Bladder microvascular endothelial cell (primary cell): Measurements from ENCODE around the gene DAP3. TPM values are rescaled to one million over a fixed set of nuclear protein-coding genes. Genes with fewer than 3 reads are reported as not detected.

Experiments
- total RNA-seq: library from RNA; depleted of rRNA; stranded (reverse); fragments of >200 nt; gene quantifications from 2 replicates; pipeline ENCODE4 v1.2.3, GENCODE V29; 2014

The DAP3 gene
- 35.5 and 50.4 TPM in 2 replicates for total RNA-seq

GRCh38 chr1:155689081-155689607 is at the start of gene DAP3:
Gene DAP3 (plus strand): TSS chr1:155689091. CDS start chr1:155709780, 20,689 bp downstream.

GRCh38 chr1:155688324-155689080 is 389 bp upstream of the DAP3 start, which contains the start of gene YY1AP1:
Gene YY1AP1 (minus strand): TSS chr1:155688774. CDS start chr1:155680436, 8,338 bp downstream.

Other genes with a start within 250 kb of the DAP3 start
- gene ASH1L, start 126.3 kb upstream of the DAP3 start, total RNA-seq: 10.7 and 32.1 TPM in 2 replicates
- gene MSTO1, start 78.9 kb upstream of the DAP3 start, total RNA-seq: 17.8 and 35.4 TPM in 2 replicates
- gene YY1AP1, start 317 bp upstream of the DAP3 start, total RNA-seq: 34.0 and 63.6 TPM in 2 replicates
- gene GON4L, start 168.1 kb downstream of the DAP3 start, total RNA-seq: 19.3 and 50.1 TPM in 2 replicates
- 25.9 and 59.6 TPM in 2 replicates for gene SYT11, start 170.5 kb downstream of the DAP3 start, total RNA-seq
- 25.3 and 54.9 TPM in 2 replicates for gene RIT1, start 222.3 kb downstream of the DAP3 start, total RNA-seq
- 12.6 and 32.9 TPM in 2 replicates for gene KHDC4, start 245.3 kb downstream of the DAP3 start, total RNA-seq